Central memory CD8-positive, alpha-beta T cell (primary cell): Measurements from ENCODE around the gene DNAAF8.

ENCODE experiments used
- ATAC-seq: fragments of 150-1000 bp; cut with Tn5 transposase; replicated peaks from 2 replicates; pipeline ENCODE4 v1.10.0; 2022; ENCODE audit warnings: mild to moderate bottlenecking, moderate FRiP score, moderate number of reproducible peaks; ENCODE audit not compliant: poor library complexity, severe bottlenecking; ENCODE audit errors: extremely low read depth
- DNase-seq, 2 donors: peaks; one replicate each; pipeline ENCODE4 v3.0.0; 2021; ENCODE audit warnings: low spot score in 2 of 2
- H3K27ac Mint-ChIP-seq: one replicate; pipeline ENCODE4 v1.8.0; 2022; ENCODE audit warnings: low read depth, mild to moderate bottlenecking, moderate library complexity, mixed read lengths
- H3K27me3 Mint-ChIP-seq: one replicate; pipeline ENCODE4 v1.8.0; 2022; ENCODE audit warnings: mixed read lengths
- H3K36me3 Mint-ChIP-seq: one replicate; pipeline ENCODE4 v1.8.0; 2022; ENCODE audit warnings: mild to moderate bottlenecking, moderate library complexity, mixed read lengths; ENCODE audit not compliant: insufficient read depth
- H3K4me1 Mint-ChIP-seq: one replicate; pipeline ENCODE4 v1.8.0; 2022; ENCODE audit warnings: mixed read lengths
- H3K4me3 Mint-ChIP-seq: one replicate; pipeline ENCODE4 v1.8.0; 2022; ENCODE audit warnings: mild to moderate bottlenecking, moderate library complexity, mixed read lengths
- H3K9me3 Mint-ChIP-seq: one replicate; pipeline ENCODE4 v1.8.0; 2022; ENCODE audit warnings: mixed read lengths

The DNAAF8 gene

GRCh38 chr16:4691666-4692412 is 42.5 kb upstream of the DNAAF8 start:
- ATAC-seq (no peak), DNase-seq (no peak)
- Mint-ChIP-seq H3K4me1 (peaks cover 15% of the 10 kb centered on the region), H3K27ac (peak overlapping the region; percentile 68), H3K9me3 (no peaks in the 10 kb centered on the region), H3K4me3 (peak overlapping the region; percentile 53), H3K27me3 (no peaks in the 10 kb centered on the region), H3K36me3 (peaks cover 36% of the 10 kb centered on the region)

GRCh38 chr16:4692460-4693295 is 41.7 kb upstream of the DNAAF8 start:
- ATAC-seq, result no peak
- Mint-ChIP-seq H3K4me1 (peaks cover 15% of the 10 kb centered on the region), H3K27me3 (no peaks in the 10 kb centered on the region), H3K4me3 (peak overlapping the region; percentile 82), H3K9me3 (no peaks in the 10 kb centered on the region), H3K27ac (peak overlapping the region; percentile 80), H3K36me3 (peaks cover 39% of the 10 kb centered on the region)
- DNase-seq, result no peak

GRCh38 chr16:4693296-4693955 is 40.9 kb upstream of the DNAAF8 start, which contains the start of gene NUDT16L1:
Gene NUDT16L1, plus strand, starts transcription at chr16:4693562. Its CDS starts 165 bp downstream, at chr16:4693727.
- Mint-ChIP-seq H3K9me3 (no peaks in the 10 kb centered on the region), H3K27me3 (no peaks in the 10 kb centered on the region), H3K4me1 (peaks cover 15% of the 10 kb centered on the region), H3K36me3 (peaks cover 44% of the 10 kb centered on the region), H3K27ac (peak within 1 kb of the TSS; percentile 80), H3K4me3 (peak within 1 kb of the TSS; percentile 82)
- ATAC-seq (peak; percentile 95), DNase-seq (peak; percentile 94 to 96)

GRCh38 chr16:4693956-4694641 is 40.2 kb upstream of the DNAAF8 start:
- Mint-ChIP-seq H3K9me3 (no peaks in the 10 kb centered on the region), H3K4me1 (peaks cover 15% of the 10 kb centered on the region), H3K36me3 (peaks cover 47% of the 10 kb centered on the region), H3K27me3 (no peaks in the 10 kb centered on the region), H3K4me3 (peak overlapping the region; percentile 82), H3K27ac (peak overlapping the region; percentile 80)
- ATAC-seq (peak; percentile 58), DNase-seq (peak in 1 of 2 donors; percentile 36)

GRCh38 chr16:4694642-4695451 is 39.5 kb upstream of the DNAAF8 start:
- peaks cover 15% of the 10 kb centered on the region for H3K4me1 Mint-ChIP-seq
- H3K36me3 Mint-ChIP-seq, result peaks cover 55% of the 10 kb centered on the region
- H3K27me3 Mint-ChIP-seq, result no peaks in the 10 kb centered on the region
- no peaks in the 10 kb centered on the region for H3K9me3 Mint-ChIP-seq
- ATAC-seq (no peak), DNase-seq (no peak)
- H3K27ac Mint-ChIP-seq, result peak overlapping the region; percentile 44
- peak overlapping the region; percentile 82 for H3K4me3 Mint-ChIP-seq

GRCh38 chr16:4695473-4696171 is 38.7 kb upstream of the DNAAF8 start:
- Mint-ChIP-seq H3K4me3 (peak overlapping the region; percentile 82), H3K4me1 (peaks cover 15% of the 10 kb centered on the region), H3K9me3 (no peaks in the 10 kb centered on the region), H3K27ac (peak overlapping the region; percentile 44), H3K27me3 (no peaks in the 10 kb centered on the region), H3K36me3 (peaks cover 57% of the 10 kb centered on the region)
- ATAC-seq (no peak), DNase-seq (no peak)

- H3K27me3 Mint-ChIP-seq, result no peaks in the 10 kb centered on the region
- peaks cover 57% of the 10 kb centered on the region for H3K36me3 Mint-ChIP-seq
- DNase-seq (no peak), ATAC-seq (no peak)
- H3K9me3 Mint-ChIP-seq, result no peaks in the 10 kb centered on the region
- no peak overlapping the region for H3K27ac Mint-ChIP-seq
- H3K4me1 Mint-ChIP-seq, result peaks cover 13% of the 10 kb centered on the region
- H3K4me3 Mint-ChIP-seq, result no peak overlapping the region
These were observed 38.0 kb upstream of the DNAAF8 start for GRCh38 chr16:4696172-4696904.

- H3K4me1 Mint-ChIP-seq, result peaks cover 10% of the 10 kb centered on the region
- H3K36me3 Mint-ChIP-seq, result peaks cover 56% of the 10 kb centered on the region
- H3K27me3 Mint-ChIP-seq, result no peaks in the 10 kb centered on the region
- ATAC-seq (no peak), DNase-seq (no peak)
- no peak overlapping the region for H3K4me3 Mint-ChIP-seq
- no peaks in the 10 kb centered on the region for H3K9me3 Mint-ChIP-seq
- H3K27ac Mint-ChIP-seq, result no peak overlapping the region
These were observed 37.2 kb upstream of the DNAAF8 start for GRCh38 chr16:4696905-4697847.

- Mint-ChIP-seq H3K4me3 (no peak overlapping the region), H3K36me3 (peaks cover 53% of the 10 kb centered on the region), H3K27ac (no peak overlapping the region), H3K9me3 (no peaks in the 10 kb centered on the region), H3K4me1 (peaks cover 6% of the 10 kb centered on the region), H3K27me3 (no peaks in the 10 kb centered on the region)
- DNase-seq (no peak), ATAC-seq (no peak)
These were observed 36.5 kb upstream of the DNAAF8 start for GRCh38 chr16:4697848-4698291.
